ENCODE results near the gene C19orf44.
"Not testable (repeated sequence)": the region's sequence is repeated elsewhere in the genome, so short reads cannot be mapped to it uniquely, and the experiment has no call there.

The C19orf44 gene

DNA sequence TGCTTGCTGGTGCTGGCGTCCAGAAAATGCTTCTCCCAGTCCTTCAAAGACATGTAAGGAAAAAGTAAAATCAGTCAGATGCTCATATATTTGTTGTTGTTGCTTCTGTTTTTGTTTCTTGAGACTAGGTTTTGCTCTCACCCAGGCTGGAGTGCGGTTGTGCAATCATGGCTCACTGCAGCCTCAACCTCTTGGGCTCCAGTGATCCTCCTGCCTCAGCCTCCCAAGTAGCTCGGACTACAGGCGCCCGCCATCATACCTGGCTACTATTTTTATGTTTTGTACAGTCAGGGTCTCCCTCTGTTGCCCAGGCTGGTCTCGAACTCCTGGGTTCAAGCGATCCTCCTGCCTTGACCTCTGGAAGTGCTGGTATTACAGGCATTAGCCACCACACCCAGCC is 13.4 kb upstream of the C19orf44 start:
- TF ChIP-seq, protein P1, sequence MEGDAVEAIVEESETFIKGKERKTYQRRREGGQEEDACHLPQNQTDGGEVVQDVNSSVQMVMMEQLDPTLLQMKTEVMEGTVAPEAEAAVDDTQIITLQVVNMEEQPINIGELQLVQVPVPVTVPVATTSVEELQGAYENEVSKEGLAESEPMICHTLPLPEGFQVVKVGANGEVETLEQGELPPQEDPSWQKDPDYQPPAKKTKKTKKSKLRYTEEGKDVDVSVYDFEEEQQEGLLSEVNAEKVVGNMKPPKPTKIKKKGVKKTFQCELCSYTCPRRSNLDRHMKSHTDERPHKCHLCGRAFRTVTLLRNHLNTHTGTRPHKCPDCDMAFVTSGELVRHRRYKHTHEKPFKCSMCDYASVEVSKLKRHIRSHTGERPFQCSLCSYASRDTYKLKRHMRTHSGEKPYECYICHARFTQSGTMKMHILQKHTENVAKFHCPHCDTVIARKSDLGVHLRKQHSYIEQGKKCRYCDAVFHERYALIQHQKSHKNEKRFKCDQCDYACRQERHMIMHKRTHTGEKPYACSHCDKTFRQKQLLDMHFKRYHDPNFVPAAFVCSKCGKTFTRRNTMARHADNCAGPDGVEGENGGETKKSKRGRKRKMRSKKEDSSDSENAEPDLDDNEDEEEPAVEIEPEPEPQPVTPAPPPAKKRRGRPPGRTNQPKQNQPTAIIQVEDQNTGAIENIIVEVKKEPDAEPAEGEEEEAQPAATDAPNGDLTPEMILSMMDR (IDR thresholded peaks at IDR 0.05; ENCODE audit: control insufficient read depth, insufficient read depth, low read depth, low read length, missing control alignments), result no peak
- DNase-seq (ENCODE audit: low read depth), result no peak
- H3K4me3 ChIP-seq (ENCODE audit: control insufficient read depth, low read depth, low read length), result no peak overlapping the region

DNA sequence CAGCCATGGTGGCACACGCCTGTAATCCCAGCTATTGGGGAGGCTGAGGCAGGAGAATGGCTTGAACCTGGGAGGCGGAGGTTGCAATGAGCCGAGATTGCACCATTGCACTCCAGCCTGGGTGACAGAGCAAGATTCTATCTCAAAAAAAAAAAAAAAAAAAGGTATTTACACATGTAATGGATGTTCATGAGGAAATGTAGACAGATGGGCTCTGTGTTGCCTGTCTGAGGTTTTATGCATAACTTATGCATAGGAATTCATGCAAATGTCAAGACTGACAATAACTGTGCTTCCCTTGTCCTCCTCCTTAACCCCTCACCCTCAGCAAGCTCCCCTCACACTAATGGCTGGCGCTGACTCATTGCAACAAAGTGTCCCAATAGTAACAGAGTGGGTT is 9.7 kb upstream of the C19orf44 start:
- DNase-seq (ENCODE audit: low read depth); H3K4me3 ChIP-seq (ENCODE audit: control insufficient read depth, low read depth, low read length): not testable (repeated sequence)

DNA sequence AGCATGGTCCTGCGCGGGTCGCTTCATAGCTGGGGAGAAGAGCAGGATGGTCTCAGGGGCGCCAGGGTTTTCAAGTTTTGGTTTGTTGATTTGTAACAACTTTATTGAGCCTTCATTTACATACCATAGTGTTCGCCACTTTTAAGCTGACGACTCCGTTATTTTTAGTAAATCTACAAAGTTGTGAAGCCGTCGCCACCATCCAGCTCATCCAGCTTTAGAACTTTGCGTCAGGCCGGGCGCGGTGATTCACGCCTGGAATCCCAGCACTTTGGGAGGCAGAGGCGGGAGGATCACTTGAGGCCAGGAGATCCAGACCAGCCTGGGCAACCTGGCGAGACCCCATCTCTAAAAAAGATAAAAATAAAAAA is 404 bp downstream of the C19orf44 start:
- H3K4me3 ChIP-seq (ENCODE audit: control insufficient read depth, low read depth, low read length), result peak overlapping the region; percentile 82
- no peak for DNase-seq (ENCODE audit: low read depth)
- TF ChIP-seq, protein P1 (IDR thresholded peaks at IDR 0.05; ENCODE audit: control insufficient read depth, insufficient read depth, low read depth, low read length, missing control alignments), result no peak

DNA sequence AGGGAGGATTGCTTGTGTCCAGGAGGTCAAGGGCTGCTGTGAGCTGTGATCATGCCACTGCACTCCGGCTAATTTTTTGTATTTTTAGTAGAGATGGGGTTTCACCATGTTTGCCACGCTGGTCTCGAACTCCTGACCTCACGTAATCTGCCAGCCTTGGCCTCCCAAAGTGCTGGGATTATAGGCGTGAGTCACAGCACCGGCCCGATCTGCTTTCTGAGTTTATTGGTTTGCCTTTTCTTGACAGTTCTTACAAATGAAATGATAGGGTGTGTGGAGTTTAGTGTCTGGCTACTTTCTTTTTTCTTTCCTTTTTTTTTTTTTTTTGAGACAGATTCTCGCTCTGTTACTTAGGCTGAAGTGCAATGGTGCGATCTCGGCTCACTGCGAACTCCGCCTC is 848 bp downstream of the C19orf44 start:
- H3K4me3 ChIP-seq (ENCODE audit: control insufficient read depth, low read depth, low read length), result peak overlapping the region; percentile 82
- DNase-seq (ENCODE audit: low read depth), result no peak
- TF ChIP-seq, protein P1 (IDR thresholded peaks at IDR 0.05; ENCODE audit: control insufficient read depth, insufficient read depth, low read depth, low read length, missing control alignments), result no peak

DNA sequence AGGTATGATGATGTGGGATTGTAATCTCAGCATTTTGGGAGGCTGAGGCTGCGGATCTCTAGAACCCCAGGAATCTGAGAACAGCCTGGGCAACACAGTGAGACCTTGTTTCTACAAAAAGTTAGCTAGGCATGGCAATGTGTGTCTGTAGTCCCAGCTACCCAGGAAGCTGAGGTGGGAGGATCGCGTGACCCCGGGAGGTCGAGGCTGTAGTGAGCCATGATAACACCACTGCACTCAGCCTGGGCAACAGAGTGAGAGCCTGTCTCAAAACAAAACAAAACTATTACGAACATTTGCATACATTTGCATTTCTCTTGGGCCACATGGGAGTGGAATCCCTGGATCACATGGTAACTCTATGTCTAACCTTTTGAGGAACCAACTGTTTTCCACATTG is 1.6 kb downstream of the C19orf44 start:
- DNase-seq (ENCODE audit: low read depth), result no peak
- H3K4me3 ChIP-seq (ENCODE audit: control insufficient read depth, low read depth, low read length), result no peak overlapping the region
- TF ChIP-seq, protein P1 (IDR thresholded peaks at IDR 0.05; ENCODE audit: control insufficient read depth, insufficient read depth, low read depth, low read length, missing control alignments), result no peak

DNA sequence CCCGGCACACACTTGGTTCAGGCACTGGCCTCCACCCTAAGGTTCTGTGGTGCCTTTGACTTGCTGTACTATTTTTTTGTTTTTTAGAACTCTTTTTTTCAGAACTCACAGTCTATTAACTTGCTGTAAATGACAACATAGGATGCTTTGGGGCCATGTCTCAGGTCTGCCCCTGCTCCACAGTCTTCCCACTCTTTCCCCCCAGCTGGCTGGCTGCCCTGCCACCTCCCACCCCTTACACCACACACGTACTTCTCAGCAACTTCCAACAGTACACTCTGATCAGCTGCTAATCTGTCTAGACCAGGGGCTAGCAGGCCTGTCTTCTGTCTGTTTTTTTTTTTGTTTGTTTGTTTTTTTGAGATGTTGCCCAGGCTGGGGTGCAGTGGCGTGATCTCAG is 8.1 kb downstream of the C19orf44 start:
- H3K4me3 ChIP-seq (ENCODE audit: control insufficient read depth, low read depth, low read length), result no peak overlapping the region
- DNase-seq (ENCODE audit: low read depth), result no peak
- TF ChIP-seq, protein P1 (IDR thresholded peaks at IDR 0.05; ENCODE audit: control insufficient read depth, insufficient read depth, low read depth, low read length, missing control alignments), result no peak

DNA sequence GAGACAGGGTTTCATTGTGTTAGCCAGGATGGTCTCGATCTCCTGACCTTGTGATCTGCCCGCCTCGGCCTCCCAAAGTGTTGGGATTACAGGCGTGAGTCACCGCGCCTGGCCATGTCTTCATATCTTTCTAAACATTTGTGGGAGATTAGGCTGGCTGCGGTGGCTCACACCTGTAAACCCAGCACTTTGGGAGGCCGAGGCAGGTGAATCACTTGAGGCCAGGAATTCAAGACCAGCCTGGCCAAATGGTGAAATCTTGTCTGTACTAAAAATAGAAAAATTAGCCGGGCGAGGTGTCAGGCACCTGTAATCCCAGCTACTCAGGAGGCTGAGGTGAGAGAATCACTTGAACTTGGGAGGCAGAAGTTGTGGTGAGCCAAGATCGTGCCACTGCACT is 10.0 kb downstream of the C19orf44 start:
- H3K4me3 ChIP-seq (ENCODE audit: control insufficient read depth, low read depth, low read length), result not testable (repeated sequence)

DNA sequence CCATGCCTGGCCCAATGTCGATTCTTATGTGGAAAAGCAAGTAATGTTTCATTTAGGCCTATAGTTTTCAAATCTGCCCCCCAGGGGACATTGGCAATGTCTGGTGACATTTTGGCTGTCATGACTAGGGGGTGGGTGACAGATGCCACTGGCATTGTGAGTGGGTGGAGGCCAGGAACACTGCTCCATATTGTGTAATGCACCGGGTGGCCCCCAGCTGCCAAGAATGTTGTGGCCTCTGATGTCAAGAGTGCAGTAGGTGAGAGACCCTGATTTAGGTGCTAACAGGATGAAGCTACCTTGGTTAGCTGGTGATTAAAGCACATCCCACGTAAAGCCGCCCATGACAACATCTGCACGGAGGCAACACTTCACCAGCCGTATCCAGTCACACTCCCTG is 10.8 kb downstream of the C19orf44 start:
- TF ChIP-seq, protein P1 (IDR thresholded peaks at IDR 0.05; ENCODE audit: control insufficient read depth, insufficient read depth, low read depth, low read length, missing control alignments), result no peak
- DNase-seq (ENCODE audit: low read depth), result no peak
- H3K4me3 ChIP-seq (ENCODE audit: control insufficient read depth, low read depth, low read length), result no peak overlapping the region

More for the DNA sequence above, 10.0 kb downstream of the C19orf44 start:
- DNase-seq (ENCODE audit: low read depth), result not testable (repeated sequence)
